Stimulated activated effector memory CD8-positive, alpha-beta T cell treated with anti-CD3 and anti-CD28 coated beads, Interleukin-12 subunit alpha, Interleukin-12 subunit beta, amount 100 ng/mL, for 72 hours (primary cell): ENCODE data around the gene APCDD1L.

Source experiments
- ATAC-seq: fragments of 150-1000 bp; cut with Tn5 transposase; 2 replicates; pipeline ENCODE4 v1.10.0; 2021
- DNase-seq, 2 donors: peaks; one replicate each; pipeline ENCODE4 v3.0.0; 2021 to 2022; ENCODE audit warnings: low spot score in 2 of 2
- H3K27ac Mint-ChIP-seq: one replicate; pipeline ENCODE4 v1.8.0; 2022; ENCODE audit warnings: mild to moderate bottlenecking, mixed read lengths
- H3K36me3 Mint-ChIP-seq: one replicate; pipeline ENCODE4 v1.8.0; 2022; ENCODE audit warnings: mild to moderate bottlenecking, mixed read lengths
- H3K4me1 Mint-ChIP-seq: one replicate; pipeline ENCODE4 v1.8.0; 2022; ENCODE audit warnings: mixed read lengths
- H3K4me3 Mint-ChIP-seq: one replicate; pipeline ENCODE4 v1.8.0; 2022; ENCODE audit warnings: mild to moderate bottlenecking, mixed read lengths
- H3K9me3 Mint-ChIP-seq: one replicate; pipeline ENCODE4 v1.8.0; 2022; ENCODE audit warnings: mixed read lengths

The APCDD1L gene

GRCh38 chr20:58486207-58486606 is 29.0 kb downstream of the APCDD1L start:
- peaks cover 18% of the 10 kb centered on the region for H3K9me3 Mint-ChIP-seq
- ATAC-seq, result no peak
- no peaks in the 10 kb centered on the region for H3K4me1 Mint-ChIP-seq
- no peak overlapping the region for H3K27ac Mint-ChIP-seq
- no peak for DNase-seq
- H3K36me3 Mint-ChIP-seq, result no peaks in the 10 kb centered on the region
- H3K4me3 Mint-ChIP-seq, result no peak overlapping the region

- H3K36me3 Mint-ChIP-seq, result no peaks in the 10 kb centered on the region
- ATAC-seq, result no peak
- H3K4me1 Mint-ChIP-seq, result no peaks in the 10 kb centered on the region
- peaks cover 18% of the 10 kb centered on the region for H3K9me3 Mint-ChIP-seq
- DNase-seq, result no peak
- no peak overlapping the region for H3K27ac Mint-ChIP-seq
- no peak overlapping the region for H3K4me3 Mint-ChIP-seq
These were observed 29.8 kb downstream of the APCDD1L start for GRCh38 chr20:58485393-58485792.

- Mint-ChIP-seq H3K27ac (no peak overlapping the region), H3K9me3 (peaks cover 14% of the 10 kb centered on the region), H3K4me1 (no peaks in the 10 kb centered on the region), H3K36me3 (no peaks in the 10 kb centered on the region), H3K4me3 (no peak overlapping the region)
- ATAC-seq (no peak), DNase-seq (no peak)
These were observed 31.7 kb downstream of the APCDD1L start for GRCh38 chr20:58483470-58483869.

- Mint-ChIP-seq H3K9me3 (peaks cover 18% of the 10 kb centered on the region), H3K4me1 (no peaks in the 10 kb centered on the region), H3K27ac (no peak overlapping the region), H3K36me3 (no peaks in the 10 kb centered on the region), H3K4me3 (no peak overlapping the region)
- DNase-seq, result no peak
- no peak for ATAC-seq
These were observed 32.1 kb downstream of the APCDD1L start for GRCh38 chr20:58483051-58483450.

- Mint-ChIP-seq H3K9me3 (peaks cover 21% of the 10 kb centered on the region), H3K4me1 (no peaks in the 10 kb centered on the region), H3K4me3 (no peak overlapping the region), H3K27ac (no peak overlapping the region), H3K36me3 (no peaks in the 10 kb centered on the region)
- no peak for ATAC-seq
- no peak for DNase-seq
These were observed 32.8 kb downstream of the APCDD1L start for GRCh38 chr20:58482416-58482815.

GRCh38 chr20:58481481-58482021 is 33.6 kb downstream of the APCDD1L start:
- DNase-seq (peak; percentile 38 to 72), ATAC-seq (peak; percentile 53)
- Mint-ChIP-seq H3K4me1 (no peaks in the 10 kb centered on the region), H3K4me3 (no peak overlapping the region), H3K36me3 (no peaks in the 10 kb centered on the region), H3K27ac (no peak overlapping the region), H3K9me3 (peaks cover 17% of the 10 kb centered on the region)

GRCh38 chr20:58480551-58481336 is 34.5 kb downstream of the APCDD1L start:
- ATAC-seq (no peak), DNase-seq (no peak)
- H3K4me3 Mint-ChIP-seq, result no peak overlapping the region
- H3K9me3 Mint-ChIP-seq, result peaks cover 10% of the 10 kb centered on the region
- H3K36me3 Mint-ChIP-seq, result no peaks in the 10 kb centered on the region
- H3K4me1 Mint-ChIP-seq, result no peaks in the 10 kb centered on the region
- no peak overlapping the region for H3K27ac Mint-ChIP-seq

GRCh38 chr20:58479726-58480440 is 35.3 kb downstream of the APCDD1L start:
- Mint-ChIP-seq H3K36me3 (no peaks in the 10 kb centered on the region), H3K4me3 (no peak overlapping the region), H3K4me1 (no peaks in the 10 kb centered on the region), H3K9me3 (peaks cover 7% of the 10 kb centered on the region), H3K27ac (no peak overlapping the region)
- DNase-seq, result no peak
- ATAC-seq, result no peak

GRCh38 chr20:58478141-58478805 is 36.9 kb downstream of the APCDD1L start:
- no peak for ATAC-seq
- Mint-ChIP-seq H3K4me3 (no peak overlapping the region), H3K9me3 (peaks cover 7% of the 10 kb centered on the region), H3K36me3 (no peaks in the 10 kb centered on the region), H3K27ac (no peak overlapping the region), H3K4me1 (no peaks in the 10 kb centered on the region)
- DNase-seq, result no peak

GRCh38 chr20:58475466-58475865 is 39.7 kb downstream of the APCDD1L start:
- H3K27ac Mint-ChIP-seq, result no peak overlapping the region
- no peaks in the 10 kb centered on the region for H3K4me1 Mint-ChIP-seq
- no peak for DNase-seq
- peaks cover 7% of the 10 kb centered on the region for H3K9me3 Mint-ChIP-seq
- H3K4me3 Mint-ChIP-seq, result no peak overlapping the region
- ATAC-seq, result no peak
- H3K36me3 Mint-ChIP-seq, result no peaks in the 10 kb centered on the region

- ATAC-seq (no peak), DNase-seq (no peak)
- Mint-ChIP-seq H3K4me1 (no peaks in the 10 kb centered on the region), H3K9me3 (peaks cover 7% of the 10 kb centered on the region), H3K36me3 (no peaks in the 10 kb centered on the region), H3K27ac (no peak overlapping the region), H3K4me3 (no peak overlapping the region)
These were observed 41.5 kb downstream of the APCDD1L start for GRCh38 chr20:58473453-58474425.

GRCh38 chr20:58472273-58473018 is 42.8 kb downstream of the APCDD1L start:
- DNase-seq (no peak), ATAC-seq (no peak)
- Mint-ChIP-seq H3K9me3 (no peaks in the 10 kb centered on the region), H3K4me3 (no peak overlapping the region), H3K36me3 (no peaks in the 10 kb centered on the region), H3K4me1 (no peaks in the 10 kb centered on the region), H3K27ac (no peak overlapping the region)

GRCh38 chr20:58471193-58472164 is 43.7 kb downstream of the APCDD1L start:
- ATAC-seq, result no peak
- H3K4me3 Mint-ChIP-seq, result no peak overlapping the region
- DNase-seq, result no peak
- no peaks in the 10 kb centered on the region for H3K9me3 Mint-ChIP-seq
- no peaks in the 10 kb centered on the region for H3K4me1 Mint-ChIP-seq
- no peaks in the 10 kb centered on the region for H3K36me3 Mint-ChIP-seq
- H3K27ac Mint-ChIP-seq, result peak overlapping the region; percentile 67
